ENCODE results near the gene USP31. TPM values are rescaled to one million over a fixed set of nuclear protein-coding genes. Genes with fewer than 3 reads are reported as not detected.

Gene USP31
- total and polyA plus RNA-seq, 2 of the 8 experiments (the other 6 are each of a cell fraction or from before 2014, with no cell fraction given): 6.7 to 19.0 TPM

- peaks cover 7 to 95% of the 10 kb centered on the region in 2 experiments for H3K79me2 ChIP-seq (ENCODE audit: control insufficient read depth in 1 of 2, insufficient read depth in 2 of 2, low read length in 2 of 2)
- no peak overlapping the region for H2AFZ ChIP-seq (ENCODE audit: low read length)
- H3K9ac ChIP-seq (replicated peaks in 1 of 4; ENCODE audit: extremely low read depth in 1 of 4, low read depth in 3 of 4, low read length in 3 of 4): no peak overlapping the region
- CTCF ChIA-PET (ENCODE audit: partially characterized antibody): no interaction called here
- TF ChIP-seq ASH2L (IDR thresholded peaks at IDR 0.05; ENCODE audit: low read length): no peak
- TF ChIP-seq EZH2 (IDR thresholded peaks at IDR 0.05; ENCODE audit: low read depth, low read length, severe bottlenecking): no peak
- TF ChIP-seq NANOG (IDR thresholded peaks at IDR 0.05; ENCODE audit: insufficient read depth, low read depth, low read length, poor library complexity, severe bottlenecking): no peak
- no peak overlapping the region for H4K5ac ChIP-seq (ENCODE audit: insufficient read length, low read depth, low read length)
- no peaks in the 10 kb centered on the region for H3K23me2 ChIP-seq (ENCODE audit: low read depth, low read length)
- no peak overlapping the region for H4K91ac ChIP-seq (replicated peaks; ENCODE audit: insufficient read length, low read length)
- H2AK5ac ChIP-seq (ENCODE audit: low read depth, low read length): no peak overlapping the region
- no peak overlapping the region for H3K18ac ChIP-seq (ENCODE audit: extremely low read depth, low read length)
- no peak overlapping the region for H3K14ac ChIP-seq (ENCODE audit: insufficient read length)
- no peak overlapping the region for H3K4me2 ChIP-seq (ENCODE audit: insufficient read depth in 1 of 2, low read depth in 2 of 2, low read length in 2 of 2)
- H3K27ac ChIP-seq (ENCODE audit: low read depth, low read length): no peak overlapping the region
- H3K23ac ChIP-seq (ENCODE audit: insufficient read length): no peak overlapping the region
- peaks cover 0 to 12% (median 7%) of the 10 kb centered on the region in 4 experiments; a peak in 6 of 7 replicates for H3K4me1 ChIP-seq (replicated peaks in 1 of 4; ENCODE audit: control insufficient read depth in 3 of 4, insufficient read depth in 4 of 4, low read length in 3 of 4)
- H2BK5ac ChIP-seq (ENCODE audit: low read depth, low read length): no peak overlapping the region
- H3K4ac ChIP-seq (replicated peaks; ENCODE audit: insufficient read length, low read depth, low read length): no peak overlapping the region
- FAIRE-seq: no peak
- no peak overlapping the region for H2BK120ac ChIP-seq (replicated peaks; ENCODE audit: low read depth, low read length)
- no peaks in the 10 kb centered on the region for H3K36me3 ChIP-seq (ENCODE audit: control insufficient read depth in 2 of 4, insufficient read depth in 4 of 4, low read length in 3 of 4)
- H4K20me1 ChIP-seq (replicated peaks in 1 of 2; ENCODE audit: control insufficient read depth in 1 of 2, insufficient read depth in 2 of 2, low read length in 2 of 2): peaks cover 2 to 8% of the 10 kb centered on the region in 2 experiments
- no peak overlapping the region for H2BK20ac ChIP-seq (ENCODE audit: low read length)
- H2BK12ac ChIP-seq (ENCODE audit: low read depth, low read length): no peak overlapping the region
- POLR2A ChIA-PET (ENCODE audit: partially characterized antibody): no interaction called here
- no peak overlapping the region for H2BK15ac ChIP-seq (ENCODE audit: low read length)
- H3K4me3 ChIP-seq (ENCODE audit: extremely low read depth in 1 of 4, insufficient read depth in 2 of 4, low read depth in 3 of 4, low read length in 4 of 4): no peak overlapping the region
- no peaks in the 10 kb centered on the region for H3K9me3 ChIP-seq (ENCODE audit: insufficient read depth in 2 of 2, low read depth in 1 of 2, low read length in 1 of 2)
- H3K79me1 ChIP-seq (ENCODE audit: low read depth, low read length): peaks cover 5% of the 10 kb centered on the region; the same call in 1 of the 2 replicates
- no peak overlapping the region for H3K56ac ChIP-seq (replicated peaks; ENCODE audit: insufficient read length, low read depth, low read length)
- 80% methylated on average over 1 of the region's 1 CpG; no CpG with 5 or more reads in 1 of the 2 experiments for WGBS, 2 experiments (ENCODE audit: extremely low coverage in 1 of 2, insufficient coverage in 1 of 2, insufficient read length in 1 of 2, insufficient replicate concordance in 2 of 2, low coverage in 1 of 2, low lambda C conversion rate in 2 of 2, missing lambda C conversion rate in 1 of 2)
- H3K27me3 ChIP-seq (replicated peaks in 1 of 4; ENCODE audit: control insufficient read depth in 3 of 4, extremely low read depth in 1 of 4, insufficient read depth in 3 of 4, low read length in 3 of 4): no peaks in the 10 kb centered on the region
- no peak overlapping the region for H4K8ac ChIP-seq (ENCODE audit: extremely low read depth, insufficient read depth, low read length)
- no peak for DNase-seq (ENCODE audit: low read depth in 1 of 2, low spot score in 2 of 2)
These were observed 19.6 kb downstream of the USP31 start for GRCh38 chr16:23129686-23130085.
